Stimulated activated CD4-positive, alpha-beta T cell treated with anti-CD3 and anti-CD28 coated beads, Interleukin-4, amount 100 ng/mL, for 1 hour (primary cell): ENCODE measurements around the gene PCGF5.
"Not testable (repeated sequence)": the region's sequence is repeated elsewhere in the genome, so short reads cannot be mapped to it uniquely, and the experiment has no call there.

ENCODE experiments used
- DNase-seq: peaks from one replicate; pipeline ENCODE4 v3.0.0-alpha.2; 2020

Gene PCGF5

DNA sequence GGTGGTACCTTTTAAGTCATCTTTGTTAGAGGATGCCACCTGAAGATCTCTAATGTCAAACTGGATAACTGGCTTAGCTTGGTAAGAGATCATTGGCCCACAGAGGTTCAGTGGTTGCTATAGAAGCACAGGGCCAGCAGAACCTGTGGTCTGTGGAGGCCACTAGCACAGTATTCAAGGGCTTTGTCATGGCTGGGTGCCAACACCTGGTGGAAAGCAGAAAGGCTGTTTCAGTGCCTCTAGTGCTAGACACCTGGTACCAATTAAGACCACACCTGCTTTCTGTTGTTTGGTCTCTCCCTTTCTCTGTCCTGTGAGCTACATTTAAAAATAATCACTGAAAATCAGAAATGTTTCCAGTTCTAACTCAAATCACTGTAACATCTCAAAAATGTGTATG lies 10.0 kb upstream of the PCGF5 start:
- DNase-seq, result no peak

DNA sequence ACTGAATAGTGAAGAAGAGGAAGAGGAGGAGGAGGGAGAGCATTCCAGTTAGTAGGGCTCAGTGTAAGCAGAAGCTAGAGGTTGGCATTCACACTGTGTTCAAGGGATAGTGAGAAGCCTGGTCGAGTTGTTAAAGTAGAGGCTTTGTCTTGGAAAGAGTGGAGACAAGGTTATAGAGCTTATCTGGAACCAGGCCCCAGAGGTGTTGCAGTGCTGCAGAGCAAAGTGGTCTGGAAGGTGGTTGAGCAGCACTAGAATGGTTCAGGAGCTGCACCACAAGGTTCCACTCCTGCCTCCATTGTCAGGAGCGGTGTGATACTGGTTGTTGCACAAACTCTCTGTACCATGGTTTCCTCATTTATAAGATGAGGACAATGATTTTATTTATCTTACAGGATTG lies 8.8 kb upstream of the PCGF5 start:
- DNase-seq, result no peak

DNA sequence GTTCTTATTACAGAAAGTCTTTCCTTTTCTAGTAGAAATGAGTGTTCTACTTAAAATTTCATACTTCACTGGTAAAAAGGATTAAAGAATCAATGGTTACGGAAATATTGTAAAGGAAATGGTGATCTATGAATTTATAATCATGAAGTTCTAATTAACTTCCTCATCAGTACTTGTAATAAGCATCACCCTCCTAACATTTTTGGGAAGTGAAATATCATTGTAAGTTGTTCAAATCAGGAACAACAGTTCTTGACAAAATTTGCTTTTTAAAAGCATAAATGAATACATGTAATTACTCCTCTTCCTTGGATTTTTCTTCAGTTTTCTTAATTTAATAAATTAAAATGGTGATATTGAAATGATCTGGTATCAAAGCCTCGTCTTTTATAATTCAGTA lies 5.6 kb upstream of the PCGF5 start:
- no peak for DNase-seq

DNA sequence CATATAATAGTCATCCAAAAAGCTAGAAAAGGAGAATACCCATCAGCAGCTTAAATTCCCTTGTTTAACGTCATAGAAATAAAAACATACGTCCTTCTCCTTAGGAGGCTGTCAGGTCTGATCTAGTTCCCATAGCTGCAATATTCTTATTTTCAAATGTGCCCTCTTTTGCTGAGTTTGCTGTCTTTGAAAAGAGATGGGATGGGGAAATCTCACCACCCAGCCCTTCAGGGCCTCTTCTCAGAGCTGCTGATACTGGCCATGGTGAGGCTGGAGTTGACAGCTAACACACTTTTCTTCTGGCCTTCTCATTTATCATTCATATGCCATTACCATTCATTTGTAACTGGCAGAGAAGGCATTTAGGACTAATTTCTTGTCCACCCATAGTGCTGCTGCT lies 5.1 kb upstream of the PCGF5 start:
- no peak for DNase-seq

DNA sequence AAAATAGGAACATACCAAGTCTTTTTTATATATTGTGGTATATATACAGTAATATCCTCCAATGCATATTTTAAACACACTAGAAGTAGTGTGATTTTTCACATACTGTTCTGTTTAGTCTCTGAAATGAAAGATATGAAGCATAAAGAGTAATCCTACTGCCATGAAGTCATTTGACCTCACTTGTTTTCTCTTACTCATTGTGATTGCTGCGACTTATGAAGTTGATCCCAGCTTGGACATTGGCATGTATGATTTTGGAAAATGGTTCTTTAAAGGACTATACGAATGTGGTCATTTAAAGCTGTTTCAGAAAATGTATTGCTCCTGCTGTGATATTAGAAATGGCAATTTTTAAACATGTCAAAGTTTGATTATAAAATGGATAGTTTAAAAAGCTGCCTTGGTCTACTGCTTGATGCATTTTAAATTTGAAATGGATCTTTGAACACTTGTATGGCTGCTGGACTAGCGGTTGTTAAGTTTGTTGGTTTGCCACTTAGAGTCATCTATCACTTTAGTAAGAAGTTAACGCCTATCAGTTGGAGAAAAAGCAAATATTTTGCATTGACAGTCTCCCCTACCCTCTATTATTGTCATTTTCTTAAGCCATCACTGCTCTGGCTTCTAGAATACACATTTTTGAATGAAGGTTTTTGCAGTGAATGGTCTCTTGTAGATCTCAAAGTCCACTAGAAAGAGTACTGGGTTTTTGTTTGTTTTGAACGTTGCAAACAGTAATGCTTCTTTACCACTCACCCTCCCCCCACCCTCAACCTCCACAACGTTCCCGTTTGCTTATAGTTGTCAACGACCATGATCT lies 881 bp upstream of the PCGF5 start:
- DNase-seq, result no peak

DNA sequence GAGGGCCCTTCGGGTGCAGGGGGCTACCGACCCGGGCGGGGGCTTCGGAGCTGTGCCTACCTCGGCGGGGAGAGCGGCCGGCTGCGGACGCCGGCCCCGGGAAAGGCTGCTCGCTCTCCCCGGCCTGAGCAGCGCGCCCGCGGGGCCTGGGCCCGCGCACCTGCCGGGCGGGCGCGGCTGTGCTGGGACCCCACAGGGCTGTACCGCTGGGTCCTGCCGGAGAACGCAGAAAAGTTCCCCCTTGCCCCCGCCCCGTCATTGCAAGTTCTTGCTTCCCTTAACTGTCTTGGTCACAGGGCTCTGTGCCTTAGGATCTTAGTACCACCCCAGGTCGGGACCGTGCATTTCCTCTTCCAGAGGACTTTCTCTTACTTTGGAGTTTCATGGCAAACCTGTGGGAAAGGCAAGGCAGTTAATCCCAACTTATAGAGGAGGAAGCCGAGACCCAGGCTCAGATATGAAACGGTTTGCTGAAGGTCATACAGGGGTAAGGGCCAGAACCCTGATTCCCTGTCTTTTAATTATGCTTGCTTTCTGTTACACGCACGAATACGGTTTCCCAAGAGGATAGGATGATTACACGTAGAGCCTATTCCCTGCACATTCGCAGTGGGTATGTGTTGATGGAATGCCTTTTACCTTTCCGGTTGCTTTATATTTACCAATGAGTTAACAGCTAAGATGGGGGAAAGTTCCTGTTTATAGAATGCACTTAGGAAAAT lies 652 bp downstream of the PCGF5 start:
- DNase-seq, result peak; percentile 33

DNA sequence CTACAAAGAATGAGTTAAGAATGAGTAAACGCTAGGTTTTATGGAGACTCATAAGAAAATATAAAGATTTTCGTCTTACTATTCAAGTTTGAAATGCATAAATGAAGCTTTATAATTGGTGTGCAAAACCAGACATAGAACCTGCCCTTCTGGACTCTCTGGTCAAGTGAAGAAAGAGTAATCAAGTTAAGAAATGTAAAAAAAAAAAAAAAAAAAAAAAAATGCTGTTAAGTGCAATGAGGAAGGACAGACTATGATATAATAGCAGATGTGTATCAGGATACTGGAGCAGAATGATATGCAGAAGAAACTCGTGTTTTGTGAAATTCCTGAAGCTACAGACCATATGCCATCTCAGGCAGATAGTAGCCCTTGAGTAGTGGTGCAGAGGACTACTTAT lies 5.6 kb downstream of the PCGF5 start:
- DNase-seq, result no peak

DNA sequence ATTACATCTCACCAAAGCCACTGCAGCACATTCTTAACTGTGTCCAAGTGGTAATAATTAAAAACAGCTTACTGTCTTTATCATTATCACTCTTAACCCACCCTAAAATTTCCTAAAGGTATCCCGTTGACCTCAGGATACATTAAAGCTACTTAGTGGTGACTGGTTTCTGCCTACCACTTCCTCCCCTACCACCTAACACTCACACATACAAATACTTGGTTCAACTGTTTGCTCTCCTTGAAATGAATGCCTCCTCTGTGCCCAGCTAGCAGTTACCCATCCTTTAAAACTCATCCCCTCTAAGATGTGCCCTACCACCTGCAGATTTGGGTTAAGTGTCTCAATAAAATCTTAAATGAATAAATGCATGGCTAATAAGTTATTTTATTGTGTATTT lies 7.1 kb downstream of the PCGF5 start:
- no peak for DNase-seq

DNA sequence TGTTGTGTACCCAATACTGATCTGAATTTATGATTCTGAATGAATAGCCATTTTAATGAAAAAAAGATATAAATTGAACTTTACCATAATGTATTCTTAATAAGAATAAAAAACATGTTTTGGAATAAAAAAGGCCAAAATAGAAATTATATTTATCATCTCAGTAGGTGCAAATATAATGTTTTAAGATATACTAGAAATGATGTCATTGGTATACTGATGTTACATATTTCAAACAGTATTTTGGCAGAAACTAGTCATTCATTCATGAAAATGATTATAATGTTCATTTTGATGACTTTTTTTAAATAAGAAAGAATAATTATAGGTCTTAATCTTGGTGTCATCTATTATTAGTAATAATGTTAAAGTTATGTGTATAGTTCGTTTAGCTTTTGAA lies 9.2 kb downstream of the PCGF5 start:
- DNase-seq, result no peak

DNA sequence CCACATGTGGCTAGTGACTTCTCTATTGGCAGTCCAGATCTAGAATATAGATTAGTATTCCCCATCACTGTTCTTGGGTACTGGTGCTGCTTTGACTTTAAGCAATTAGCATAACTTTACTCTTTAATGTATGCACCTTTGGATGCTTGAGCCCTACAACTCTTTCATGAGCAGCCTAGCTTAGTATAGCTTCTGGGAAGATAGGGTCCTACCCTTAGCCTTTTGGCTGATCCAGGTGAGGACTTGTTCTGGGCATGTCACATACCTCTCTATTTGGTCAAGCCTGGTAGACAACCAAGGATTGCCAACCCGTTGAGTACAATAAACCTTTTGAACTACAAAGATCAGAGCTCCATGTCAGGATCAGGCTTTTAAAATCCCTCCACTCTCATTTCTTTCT lies 17.7 kb downstream of the PCGF5 start:
- DNase-seq, result no peak

DNA sequence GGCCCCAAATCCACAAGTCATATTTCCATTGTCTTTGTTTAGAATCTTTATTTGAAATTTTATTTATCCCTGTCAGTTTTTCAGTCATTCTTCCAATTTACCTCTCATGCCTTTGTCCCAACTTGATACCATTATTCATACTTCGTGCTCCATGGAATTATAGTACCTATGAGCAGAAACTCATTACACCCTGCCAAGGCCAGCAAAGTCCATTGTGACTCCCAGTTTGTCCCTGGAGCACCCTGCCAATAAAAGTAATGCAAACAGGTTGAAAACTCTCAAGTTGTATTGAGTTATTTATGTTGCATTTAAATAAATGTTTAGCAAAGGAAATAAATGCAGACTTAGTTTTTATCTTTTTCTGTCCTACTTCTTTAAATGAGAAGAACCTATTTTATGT lies 19.3 kb downstream of the PCGF5 start:
- DNase-seq, result no peak

DNA sequence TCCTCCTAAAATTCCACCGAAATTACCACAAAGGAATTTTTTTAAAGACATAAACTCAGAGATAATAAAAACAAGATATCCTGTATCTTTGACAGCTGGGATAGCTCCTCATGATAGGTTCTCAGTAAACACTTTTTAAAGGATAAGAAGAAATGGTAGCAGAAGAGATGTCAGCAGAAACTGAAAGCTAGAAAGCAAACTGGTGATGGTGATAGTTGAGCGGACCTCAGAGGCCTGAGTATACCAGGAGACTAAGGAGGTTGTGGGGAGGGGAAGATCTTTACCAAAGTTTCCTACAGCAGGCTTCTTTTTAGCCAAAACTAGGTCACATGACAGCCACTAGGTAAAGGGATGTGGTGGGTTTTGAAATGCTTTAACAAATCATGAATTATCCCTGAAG lies 22.5 kb downstream of the PCGF5 start:
- no peak for DNase-seq

DNA sequence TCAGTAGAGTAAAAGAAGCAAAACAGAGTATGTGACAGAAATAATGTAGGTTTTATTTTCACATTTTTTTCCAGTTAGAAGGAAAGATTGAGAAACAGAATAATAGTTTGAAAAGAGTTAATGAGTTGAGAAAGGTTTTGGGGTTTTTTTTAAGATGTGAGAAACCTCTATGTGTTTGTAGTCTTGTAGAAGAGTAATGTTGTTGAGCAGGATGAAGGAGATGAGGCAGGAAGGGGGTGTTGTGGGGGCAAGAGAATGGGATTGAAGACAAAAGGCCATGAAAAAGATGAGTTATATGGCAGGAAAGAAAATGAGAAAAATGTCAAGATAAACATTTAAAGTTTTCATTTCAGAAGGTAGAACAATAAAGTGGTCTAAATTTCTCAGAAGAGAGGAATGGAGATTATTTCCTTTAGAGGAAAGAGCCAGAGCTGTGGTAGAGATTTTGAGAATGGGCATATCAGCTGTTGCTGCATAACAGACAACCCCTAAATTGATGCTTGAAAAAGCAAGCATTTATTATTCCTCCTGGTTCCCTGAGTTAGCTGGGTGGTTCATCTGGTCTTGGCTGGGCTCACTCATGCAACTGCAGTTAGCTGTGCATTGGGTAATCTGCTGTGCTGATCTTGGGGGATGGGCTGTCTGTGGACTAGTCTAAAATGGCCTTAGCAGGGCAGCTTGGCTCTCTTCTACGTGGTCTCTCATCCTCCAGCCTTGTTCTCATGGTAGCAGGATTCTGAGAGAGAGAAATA lies 27.1 kb downstream of the PCGF5 start:
- DNase-seq, result no peak

DNA sequence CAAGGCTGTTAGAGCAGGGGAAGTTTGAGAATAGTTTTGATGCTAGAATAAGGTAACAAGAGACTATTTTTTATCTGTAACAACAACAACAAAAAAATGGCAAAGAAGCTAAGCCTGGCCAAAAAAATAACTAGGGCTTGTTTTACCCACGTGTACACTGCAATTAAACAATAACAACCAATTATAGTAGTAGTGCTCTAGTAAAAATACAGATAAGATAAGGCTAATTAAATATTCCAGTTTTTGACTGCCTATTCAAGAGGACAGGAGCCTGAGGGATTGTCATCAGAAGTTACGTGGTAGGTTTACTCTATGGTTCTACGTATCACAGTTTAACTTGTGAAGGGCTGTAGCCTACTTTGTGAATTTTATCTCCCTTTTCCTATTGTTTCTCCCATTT lies 29.2 kb downstream of the PCGF5 start:
- no peak for DNase-seq

DNA sequence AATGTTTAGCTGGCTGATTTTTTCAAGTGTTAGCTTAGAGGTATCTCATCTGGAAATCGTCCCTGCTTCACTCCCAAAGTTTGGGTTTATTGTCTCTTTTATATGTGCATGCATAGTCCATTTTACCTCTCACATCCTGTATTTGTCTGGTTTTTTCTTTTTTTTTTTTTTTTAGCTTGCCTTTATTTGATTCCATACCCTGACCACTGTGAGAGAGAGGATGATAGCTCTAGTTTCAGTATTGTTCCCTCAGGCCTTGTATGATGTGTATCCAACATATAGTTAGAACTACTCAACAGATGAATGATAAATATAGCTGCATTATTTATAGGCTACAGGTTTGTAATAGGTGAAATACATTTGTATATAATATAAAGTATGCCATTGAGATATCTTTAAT lies 29.9 kb downstream of the PCGF5 start:
- DNase-seq, result no peak

DNA sequence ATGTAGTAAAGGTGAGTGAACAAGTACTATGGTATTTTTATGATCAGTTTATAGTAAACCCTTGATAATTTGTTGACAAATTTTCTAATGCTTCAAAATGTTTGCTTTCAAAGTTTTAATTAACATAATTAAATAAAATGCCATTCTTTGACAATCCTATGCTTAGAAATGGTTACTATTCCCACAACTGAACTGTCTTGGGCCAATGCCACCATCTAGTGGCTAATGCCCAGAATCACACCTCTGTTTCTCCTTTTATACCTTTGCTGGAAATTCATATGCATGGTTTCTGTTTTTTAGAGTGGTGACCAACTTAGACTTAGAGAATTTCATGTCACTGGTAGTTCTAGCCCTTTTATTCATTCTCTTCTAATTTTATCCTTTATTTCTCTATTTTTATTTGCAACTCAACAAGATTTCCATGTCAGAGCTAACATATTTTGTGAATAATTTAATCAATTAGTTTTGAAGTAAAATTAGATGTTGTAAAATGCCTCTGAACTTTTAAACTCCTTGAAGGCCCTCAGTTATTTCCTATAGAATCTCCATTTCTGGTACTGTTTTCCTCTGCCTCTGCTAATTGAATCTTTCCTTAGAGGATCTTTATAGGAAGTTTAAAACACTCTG lies 31.1 kb downstream of the PCGF5 start:
- peak; percentile 26 for DNase-seq

DNA sequence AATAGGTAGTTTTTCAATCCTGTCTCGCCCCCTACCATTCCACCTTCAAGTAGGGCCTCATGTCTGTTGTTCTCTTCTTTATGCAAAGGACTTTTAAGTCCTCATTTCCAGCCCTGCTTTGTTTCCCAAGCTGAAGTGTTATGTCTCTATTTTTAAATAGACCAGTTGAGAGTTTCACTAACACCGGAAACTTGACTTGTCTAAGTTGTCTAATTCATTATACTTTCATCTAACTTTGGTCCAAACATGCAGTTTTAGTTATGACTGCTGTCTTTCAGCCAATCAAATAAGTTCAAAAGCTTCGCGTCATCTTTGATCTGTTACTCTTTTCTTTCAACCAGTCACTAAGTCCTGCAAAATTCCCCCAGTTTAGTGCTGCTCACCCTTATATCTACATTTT lies 32.8 kb downstream of the PCGF5 start:
- DNase-seq, result no peak

DNA sequence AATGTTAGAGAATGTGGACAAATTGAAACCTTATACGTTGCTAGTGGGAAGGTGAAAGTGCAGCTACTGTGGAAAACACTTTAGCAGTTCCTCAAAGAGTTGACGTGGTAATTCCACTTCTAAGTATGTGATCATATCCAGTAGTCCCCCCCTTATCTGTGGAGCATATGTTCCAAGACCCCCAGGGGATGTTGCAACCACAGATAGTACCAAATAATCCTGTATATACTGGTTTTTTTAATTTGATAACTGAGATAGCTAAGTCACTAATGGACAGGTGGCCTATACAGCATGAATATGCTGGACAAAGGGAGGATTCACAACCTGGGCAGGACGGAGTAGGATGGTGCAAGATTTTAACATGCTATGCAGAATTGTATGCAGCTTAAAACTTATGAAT lies 36.8 kb downstream of the PCGF5 start:
- DNase-seq, result no peak

DNA sequence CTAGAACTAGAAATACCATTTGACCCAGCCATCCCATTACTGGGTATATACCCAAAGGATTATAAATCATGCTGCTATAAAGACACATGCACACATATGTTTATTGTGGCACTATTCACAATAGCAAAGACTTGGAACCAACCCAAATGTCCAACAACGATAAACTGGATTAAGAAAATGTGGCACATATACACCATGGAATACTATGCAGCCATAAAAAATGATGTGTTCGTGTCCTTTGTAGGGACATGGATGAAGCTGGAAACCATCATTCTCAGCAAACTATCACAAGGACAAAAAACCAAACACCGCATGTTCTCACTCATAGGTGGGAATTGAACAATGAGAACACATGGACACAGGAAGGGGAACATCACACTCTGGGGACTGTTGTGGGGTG lies 40.0 kb downstream of the PCGF5 start:
- not testable (repeated sequence) for DNase-seq

DNA sequence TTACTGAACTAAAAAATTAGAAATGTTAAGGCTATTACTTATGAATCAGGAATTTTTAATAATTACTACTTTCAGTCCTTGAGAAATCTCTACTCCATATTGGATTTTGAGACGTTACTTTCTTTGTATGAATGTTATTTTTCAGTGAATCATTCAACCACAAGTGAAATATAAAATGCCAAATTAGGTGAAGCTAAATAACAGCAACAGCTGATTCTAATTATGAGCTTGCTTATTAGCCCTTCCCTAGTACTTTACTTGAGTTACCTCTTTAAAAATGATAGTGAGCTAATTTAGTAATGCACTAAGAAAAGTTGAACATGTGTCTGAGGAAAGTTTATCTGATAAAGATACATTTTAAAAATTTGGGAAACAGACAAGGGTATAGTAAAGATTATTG lies 51.4 kb downstream of the PCGF5 start:
- DNase-seq, result no peak

DNA sequence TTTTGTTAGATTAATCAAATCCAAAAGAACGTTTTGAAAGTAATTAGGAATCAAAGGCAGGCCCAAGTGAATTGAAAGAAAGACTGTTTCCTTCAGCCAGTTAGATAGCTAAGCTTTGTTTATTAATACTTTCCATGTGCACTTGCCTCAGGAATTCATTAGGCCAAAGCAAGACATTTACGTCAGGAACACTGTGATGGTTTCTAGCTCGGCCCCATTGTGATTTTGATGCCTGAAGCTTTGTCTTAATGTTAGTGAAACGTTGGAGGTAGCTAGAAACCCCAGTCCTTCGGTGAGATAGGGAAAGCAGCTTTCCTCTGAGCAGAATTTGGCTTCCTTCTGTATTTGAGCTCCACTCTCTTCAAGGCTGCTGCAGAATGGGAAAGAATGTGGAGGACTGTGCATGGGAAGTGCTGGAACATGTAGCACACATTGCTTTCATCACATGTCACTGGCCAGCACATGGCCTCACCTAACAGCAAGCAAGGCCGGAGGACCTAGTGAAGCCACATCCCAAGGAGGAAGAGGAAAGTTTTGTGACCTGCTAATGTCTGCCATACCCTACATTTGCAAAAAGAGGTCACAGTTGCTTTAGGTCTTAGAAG lies 64.1 kb downstream of the PCGF5 start:
- DNase-seq, result no peak

DNA sequence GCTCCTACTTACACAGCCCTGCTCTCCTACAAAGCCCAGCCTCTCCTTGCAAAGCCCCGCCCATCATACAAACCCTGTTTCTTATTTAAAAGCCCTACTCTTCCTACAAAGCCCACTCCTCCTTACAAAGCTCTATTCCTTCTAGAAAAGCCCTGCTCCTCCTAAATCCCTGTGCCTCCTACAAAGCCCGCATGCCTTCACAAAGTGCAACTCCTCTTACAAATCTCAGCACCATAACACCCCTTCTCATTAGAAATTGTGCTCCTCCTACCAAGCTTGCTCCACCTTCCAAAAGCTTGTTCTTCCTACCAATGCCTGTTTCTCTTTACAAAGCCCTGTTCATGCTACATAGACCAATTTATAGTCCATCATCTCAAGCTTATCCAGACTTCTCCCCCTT lies 66.1 kb downstream of the PCGF5 start:
- DNase-seq, result no peak

DNA sequence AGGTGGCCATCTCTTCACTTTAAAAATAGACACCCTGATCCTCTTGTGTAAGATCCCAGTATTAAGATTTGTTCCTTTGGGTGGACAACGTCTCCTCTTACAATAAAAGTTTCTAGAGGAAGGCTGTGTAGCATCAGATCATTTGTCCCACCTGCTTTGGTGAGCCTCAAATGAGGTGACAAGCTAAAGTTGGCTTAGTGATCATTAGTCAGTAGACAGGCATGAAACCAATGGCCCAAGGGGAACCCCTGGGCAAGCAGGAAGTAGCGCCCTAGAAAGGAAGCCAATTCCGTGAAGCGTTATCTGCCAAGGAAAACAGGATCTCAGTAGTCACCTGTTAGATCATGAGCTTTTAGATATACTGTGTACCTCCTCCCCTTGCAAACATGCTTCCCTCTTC lies 66.8 kb downstream of the PCGF5 start:
- no peak for DNase-seq
